Panc1 (cell line): Measurements from ENCODE around the gene DMAC1.

Experiments
- POLR2AphosphoS5 ChIP-seq: IDR thresholded peaks from 2 replicates; pipeline ENCODE4 v1.6.1; 2012; ENCODE audit warnings: mild to moderate bottlenecking, low read depth, low read length, moderate library complexity
- TF ChIP-seq, protein P1 (sequence below): fragments of 450-650 bp; IDR thresholded peaks from 2 replicates; pipeline ENCODE4 v1.5.1; 2017; ENCODE audit warnings: mild to moderate bottlenecking
- TF ChIP-seq, protein P2 (sequence below), 2 experiments: IDR thresholded peaks; 2 replicates each; pipeline ENCODE4 v1.6.1; 2011 to 2012; ENCODE audit warnings: low read depth in 2 of 2, control low read depth in 1 of 2, low read length in 1 of 2, mild to moderate bottlenecking in 1 of 2, moderate library complexity in 1 of 2; ENCODE audit not compliant: insufficient read depth in 1 of 2

DNA sequence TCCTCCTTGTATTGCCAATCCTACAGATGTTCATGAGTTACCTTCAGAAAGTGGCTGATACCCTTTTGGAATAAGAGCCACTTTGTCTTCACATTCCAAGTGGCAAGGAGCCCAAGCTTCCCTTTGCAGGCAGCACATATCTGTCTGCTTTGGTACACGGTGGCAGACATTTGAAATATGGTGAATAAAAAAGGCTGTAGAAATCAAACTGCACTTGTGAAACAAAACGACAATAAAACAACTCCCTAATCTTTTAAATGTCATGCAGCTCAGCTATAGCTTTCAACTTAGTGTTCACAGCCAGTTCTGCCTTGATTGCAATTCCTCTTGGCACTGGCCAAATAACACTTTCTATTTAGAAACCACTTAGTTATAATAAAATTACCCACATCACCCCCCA is 35.0 kb upstream of the DMAC1 start:
- TF ChIP-seq, protein P1, sequence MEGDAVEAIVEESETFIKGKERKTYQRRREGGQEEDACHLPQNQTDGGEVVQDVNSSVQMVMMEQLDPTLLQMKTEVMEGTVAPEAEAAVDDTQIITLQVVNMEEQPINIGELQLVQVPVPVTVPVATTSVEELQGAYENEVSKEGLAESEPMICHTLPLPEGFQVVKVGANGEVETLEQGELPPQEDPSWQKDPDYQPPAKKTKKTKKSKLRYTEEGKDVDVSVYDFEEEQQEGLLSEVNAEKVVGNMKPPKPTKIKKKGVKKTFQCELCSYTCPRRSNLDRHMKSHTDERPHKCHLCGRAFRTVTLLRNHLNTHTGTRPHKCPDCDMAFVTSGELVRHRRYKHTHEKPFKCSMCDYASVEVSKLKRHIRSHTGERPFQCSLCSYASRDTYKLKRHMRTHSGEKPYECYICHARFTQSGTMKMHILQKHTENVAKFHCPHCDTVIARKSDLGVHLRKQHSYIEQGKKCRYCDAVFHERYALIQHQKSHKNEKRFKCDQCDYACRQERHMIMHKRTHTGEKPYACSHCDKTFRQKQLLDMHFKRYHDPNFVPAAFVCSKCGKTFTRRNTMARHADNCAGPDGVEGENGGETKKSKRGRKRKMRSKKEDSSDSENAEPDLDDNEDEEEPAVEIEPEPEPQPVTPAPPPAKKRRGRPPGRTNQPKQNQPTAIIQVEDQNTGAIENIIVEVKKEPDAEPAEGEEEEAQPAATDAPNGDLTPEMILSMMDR: no peak
- no peak for TF ChIP-seq POLR2AphosphoS5
- TF ChIP-seq, protein P2, sequence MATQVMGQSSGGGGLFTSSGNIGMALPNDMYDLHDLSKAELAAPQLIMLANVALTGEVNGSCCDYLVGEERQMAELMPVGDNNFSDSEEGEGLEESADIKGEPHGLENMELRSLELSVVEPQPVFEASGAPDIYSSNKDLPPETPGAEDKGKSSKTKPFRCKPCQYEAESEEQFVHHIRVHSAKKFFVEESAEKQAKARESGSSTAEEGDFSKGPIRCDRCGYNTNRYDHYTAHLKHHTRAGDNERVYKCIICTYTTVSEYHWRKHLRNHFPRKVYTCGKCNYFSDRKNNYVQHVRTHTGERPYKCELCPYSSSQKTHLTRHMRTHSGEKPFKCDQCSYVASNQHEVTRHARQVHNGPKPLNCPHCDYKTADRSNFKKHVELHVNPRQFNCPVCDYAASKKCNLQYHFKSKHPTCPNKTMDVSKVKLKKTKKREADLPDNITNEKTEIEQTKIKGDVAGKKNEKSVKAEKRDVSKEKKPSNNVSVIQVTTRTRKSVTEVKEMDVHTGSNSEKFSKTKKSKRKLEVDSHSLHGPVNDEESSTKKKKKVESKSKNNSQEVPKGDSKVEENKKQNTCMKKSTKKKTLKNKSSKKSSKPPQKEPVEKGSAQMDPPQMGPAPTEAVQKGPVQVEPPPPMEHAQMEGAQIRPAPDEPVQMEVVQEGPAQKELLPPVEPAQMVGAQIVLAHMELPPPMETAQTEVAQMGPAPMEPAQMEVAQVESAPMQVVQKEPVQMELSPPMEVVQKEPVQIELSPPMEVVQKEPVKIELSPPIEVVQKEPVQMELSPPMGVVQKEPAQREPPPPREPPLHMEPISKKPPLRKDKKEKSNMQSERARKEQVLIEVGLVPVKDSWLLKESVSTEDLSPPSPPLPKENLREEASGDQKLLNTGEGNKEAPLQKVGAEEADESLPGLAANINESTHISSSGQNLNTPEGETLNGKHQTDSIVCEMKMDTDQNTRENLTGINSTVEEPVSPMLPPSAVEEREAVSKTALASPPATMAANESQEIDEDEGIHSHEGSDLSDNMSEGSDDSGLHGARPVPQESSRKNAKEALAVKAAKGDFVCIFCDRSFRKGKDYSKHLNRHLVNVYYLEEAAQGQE (IDR thresholded peaks at IDR 0.05; ENCODE audit: insufficient read depth in 1 of 2, low read depth in 2 of 2, low read length in 1 of 2): no peak
